ENCODE data around the gene MAD1L1.

- TF ChIP-seq CTCF (conservative IDR thresholded peaks at IDR 0.05 in 1 of 2, IDR thresholded peaks at IDR 0.05 in 1 of 2; ENCODE audit: low read depth in 1 of 2, low read length in 2 of 2) (no peak), EZH2 (IDR thresholded peaks at IDR 0.05; ENCODE audit: low read length, missing control alignments) (no peak)
Observed at GRCh38 chr7:2010551-2011265, 222.0 kb downstream of the MAD1L1 start.

Data from fibroblast of lung (primary cell).